SK-N-SH treated with all-trans-retinoic acid at 6 μM for 48 hours (cell line): ENCODE data around the gene RBBP4.

ENCODE experiments used
- ATAC-seq: fragments of 200-7000 bp; cut with Tn5 transposase; 3 replicates; pipeline ENCODE4 v1.9.1; 2020; ENCODE audit warnings: mild to moderate bottlenecking, moderate library complexity
- ARNTL ChIP-seq: fragments of 450-650 bp; formaldehyde crosslinking; IDR thresholded peaks from 2 replicates; pipeline ENCODE4 v1.5.0; 2020; ENCODE audit warnings: low read depth, mild to moderate bottlenecking, moderate library complexity, borderline replicate concordance
- BACH2 ChIP-seq: fragments of 250-450 bp; sonication (Bioruptor Pico); IDR thresholded peaks from 2 replicates; pipeline ENCODE4 v1.9.0; 2021; ENCODE audit warnings: mild to moderate bottlenecking, borderline replicate concordance
- CSDC2 ChIP-seq: fragments of 250-450 bp; sonication (Bioruptor Pico); IDR thresholded peaks from 2 replicates; pipeline ENCODE4 v1.5.0; 2020; ENCODE audit warnings: mild to moderate bottlenecking, moderate library complexity
- ESRRG ChIP-seq: fragments of 250-450 bp; sonication (Bioruptor Pico); IDR thresholded peaks from 2 replicates; pipeline ENCODE4 v1.6.1; 2021; ENCODE audit warnings: mild to moderate bottlenecking
- GLIS3 ChIP-seq: fragments of 250-450 bp; sonication (Bioruptor Pico); IDR thresholded peaks from 2 replicates; pipeline ENCODE4 v1.5.0; 2020; ENCODE audit warnings: mild to moderate bottlenecking, moderate library complexity
- ISL1 ChIP-seq: fragments of 250-450 bp; sonication (Bioruptor Pico); IDR thresholded peaks from 2 replicates; pipeline ENCODE4 v2.1.2; 2022; ENCODE audit warnings: mild to moderate bottlenecking, moderate library complexity
- OSR1 ChIP-seq: fragments of 250-450 bp; sonication (Bioruptor Pico); IDR thresholded peaks from 2 replicates; pipeline ENCODE4 v1.8.0; 2022; ENCODE audit warnings: moderate library complexity, mild to moderate bottlenecking, inconsistent platforms
- PPARA ChIP-seq: fragments of 250-450 bp; sonication (Bioruptor Pico); IDR thresholded peaks from 2 replicates; pipeline ENCODE4 v1.5.0; 2020; ENCODE audit warnings: mild to moderate bottlenecking, borderline replicate concordance
- RARB ChIP-seq: fragments of 250-450 bp; sonication (Bioruptor Pico); IDR thresholded peaks from 2 replicates; pipeline ENCODE4 v1.8.0; 2021; ENCODE audit warnings: mild to moderate bottlenecking, moderate library complexity
- SNAI2 ChIP-seq: fragments of 250-450 bp; sonication (Bioruptor Pico); IDR thresholded peaks from 2 replicates; pipeline ENCODE4 v1.5.0; 2020; ENCODE audit warnings: mild to moderate bottlenecking, moderate library complexity
- TOX ChIP-seq: fragments of 250-450 bp; sonication (Bioruptor Pico); IDR thresholded peaks from 2 replicates; pipeline ENCODE4 v1.8.0; 2021; ENCODE audit warnings: mild to moderate bottlenecking, moderate library complexity, borderline replicate concordance
- ZC3H10 ChIP-seq: fragments of 250-450 bp; sonication (Bioruptor Pico); IDR thresholded peaks from 2 replicates; pipeline ENCODE4 v1.5.1; 2021; ENCODE audit warnings: mild to moderate bottlenecking, moderate library complexity
- ZFP3 ChIP-seq: fragments of 250-450 bp; sonication (Bioruptor Pico); IDR thresholded peaks from 2 replicates; pipeline ENCODE4 v1.5.0; 2020; ENCODE audit warnings: mild to moderate bottlenecking, moderate library complexity
- ZFP30 ChIP-seq: fragments of 450-650 bp; formaldehyde crosslinking; IDR thresholded peaks from 2 replicates; pipeline ENCODE4 v1.5.0; 2022; ENCODE audit warnings: mild to moderate bottlenecking, moderate library complexity
- ZNF70 ChIP-seq: fragments of 450-650 bp; formaldehyde crosslinking; IDR thresholded peaks from 2 replicates; pipeline ENCODE4 v1.5.0; 2020; ENCODE audit warnings: mild to moderate bottlenecking, moderate library complexity
- ZNF8 ChIP-seq: fragments of 450-650 bp; formaldehyde crosslinking; IDR thresholded peaks from 2 replicates; pipeline ENCODE4 v1.5.0; 2020; ENCODE audit warnings: mild to moderate bottlenecking, moderate library complexity
- TF ChIP-seq, protein P1 (sequence below): fragments of 250-450 bp; sonication (Bioruptor Pico); IDR thresholded peaks from 2 replicates; pipeline ENCODE4 v1.5.1; 2020; ENCODE audit warnings: low read depth, mild to moderate bottlenecking, moderate library complexity
- TF ChIP-seq, protein P2 (sequence below): fragments of 250-450 bp; sonication (Bioruptor Pico); IDR thresholded peaks from 2 replicates; pipeline ENCODE4 v1.8.0; 2020; ENCODE audit warnings: mild to moderate bottlenecking, moderate library complexity, borderline replicate concordance
- TF ChIP-seq, protein P3 (sequence below): fragments of 250-450 bp; sonication (Bioruptor Pico); IDR thresholded peaks from 2 replicates; pipeline ENCODE4 v1.5.1; 2021; ENCODE audit warnings: mild to moderate bottlenecking, moderate library complexity
- TF ChIP-seq, protein P4 (sequence below): fragments of 250-450 bp; sonication (Bioruptor Pico); IDR thresholded peaks from 2 replicates; pipeline ENCODE4 v1.5.0; 2020; ENCODE audit warnings: mild to moderate bottlenecking, moderate library complexity
- TF ChIP-seq, protein P5 (sequence below): fragments of 250-450 bp; sonication (Bioruptor Pico); IDR thresholded peaks from 2 replicates; pipeline ENCODE4 v1.8.0; 2021; ENCODE audit warnings: low read depth, mild to moderate bottlenecking, moderate library complexity, borderline replicate concordance

RBBP4 gene

DNA sequence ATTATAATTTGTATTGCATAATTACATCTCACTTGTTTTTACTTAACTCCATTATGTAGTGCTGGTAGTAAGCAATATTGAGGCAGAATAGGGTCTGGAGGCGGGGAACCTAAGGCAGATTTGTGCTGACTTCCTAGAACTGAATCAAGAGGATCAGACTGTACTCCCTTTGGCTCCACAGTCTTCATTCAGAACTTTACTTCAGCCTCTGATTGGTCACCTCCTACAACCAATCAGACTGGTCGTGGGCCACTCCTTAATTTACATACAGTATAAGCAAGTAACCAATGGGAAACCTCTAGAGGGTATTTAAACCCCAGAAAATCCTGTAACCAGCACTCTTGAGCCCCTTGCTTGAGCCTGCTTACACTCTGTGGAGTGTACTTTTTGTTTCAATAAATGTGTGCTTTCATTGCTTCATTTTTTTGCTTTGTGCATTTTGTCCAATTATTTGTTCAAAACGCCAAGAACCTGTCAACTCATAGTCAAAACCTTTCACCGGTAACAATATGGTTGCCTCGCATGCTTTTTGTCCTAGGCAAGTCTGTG, 32.3 kb upstream of the RBBP4 start:
- TF ChIP-seq, protein P1, sequence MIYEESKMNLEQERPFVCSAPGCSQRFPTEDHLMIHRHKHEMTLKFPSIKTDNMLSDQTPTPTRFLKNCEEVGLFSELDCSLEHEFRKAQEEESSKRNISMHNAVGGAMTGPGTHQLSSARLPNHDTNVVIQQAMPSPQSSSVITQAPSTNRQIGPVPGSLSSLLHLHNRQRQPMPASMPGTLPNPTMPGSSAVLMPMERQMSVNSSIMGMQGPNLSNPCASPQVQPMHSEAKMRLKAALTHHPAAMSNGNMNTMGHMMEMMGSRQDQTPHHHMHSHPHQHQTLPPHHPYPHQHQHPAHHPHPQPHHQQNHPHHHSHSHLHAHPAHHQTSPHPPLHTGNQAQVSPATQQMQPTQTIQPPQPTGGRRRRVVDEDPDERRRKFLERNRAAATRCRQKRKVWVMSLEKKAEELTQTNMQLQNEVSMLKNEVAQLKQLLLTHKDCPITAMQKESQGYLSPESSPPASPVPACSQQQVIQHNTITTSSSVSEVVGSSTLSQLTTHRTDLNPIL (CRISPR knock-in tag) = no peak
- TF ChIP-seq ZNF8 (CRISPR knock-in tag) (no peak), RARB (no peak), ZFP30 (CRISPR knock-in tag) (no peak), BACH2 (CRISPR knock-in tag) (no peak), PPARA (no peak), CSDC2 (CRISPR knock-in tag) (no peak), ARNTL (CRISPR knock-in tag) (no peak), ZNF70 (no peak), GLIS3 (no peak), ZC3H10 (CRISPR knock-in tag) (no peak), ISL1 (CRISPR knock-in tag) (no peak), ESRRG (CRISPR knock-in tag) (no peak), OSR1 (CRISPR knock-in tag) (no peak), ZFP3 (no peak), SNAI2 (CRISPR knock-in tag) (no peak)
- TF ChIP-seq, protein P2, sequence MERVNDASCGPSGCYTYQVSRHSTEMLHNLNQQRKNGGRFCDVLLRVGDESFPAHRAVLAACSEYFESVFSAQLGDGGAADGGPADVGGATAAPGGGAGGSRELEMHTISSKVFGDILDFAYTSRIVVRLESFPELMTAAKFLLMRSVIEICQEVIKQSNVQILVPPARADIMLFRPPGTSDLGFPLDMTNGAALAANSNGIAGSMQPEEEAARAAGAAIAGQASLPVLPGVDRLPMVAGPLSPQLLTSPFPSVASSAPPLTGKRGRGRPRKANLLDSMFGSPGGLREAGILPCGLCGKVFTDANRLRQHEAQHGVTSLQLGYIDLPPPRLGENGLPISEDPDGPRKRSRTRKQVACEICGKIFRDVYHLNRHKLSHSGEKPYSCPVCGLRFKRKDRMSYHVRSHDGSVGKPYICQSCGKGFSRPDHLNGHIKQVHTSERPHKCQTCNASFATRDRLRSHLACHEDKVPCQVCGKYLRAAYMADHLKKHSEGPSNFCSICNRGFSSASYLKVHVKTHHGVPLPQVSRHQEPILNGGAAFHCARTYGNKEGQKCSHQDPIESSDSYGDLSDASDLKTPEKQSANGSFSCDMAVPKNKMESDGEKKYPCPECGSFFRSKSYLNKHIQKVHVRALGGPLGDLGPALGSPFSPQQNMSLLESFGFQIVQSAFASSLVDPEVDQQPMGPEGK = no peak
- TF ChIP-seq, protein P3, sequence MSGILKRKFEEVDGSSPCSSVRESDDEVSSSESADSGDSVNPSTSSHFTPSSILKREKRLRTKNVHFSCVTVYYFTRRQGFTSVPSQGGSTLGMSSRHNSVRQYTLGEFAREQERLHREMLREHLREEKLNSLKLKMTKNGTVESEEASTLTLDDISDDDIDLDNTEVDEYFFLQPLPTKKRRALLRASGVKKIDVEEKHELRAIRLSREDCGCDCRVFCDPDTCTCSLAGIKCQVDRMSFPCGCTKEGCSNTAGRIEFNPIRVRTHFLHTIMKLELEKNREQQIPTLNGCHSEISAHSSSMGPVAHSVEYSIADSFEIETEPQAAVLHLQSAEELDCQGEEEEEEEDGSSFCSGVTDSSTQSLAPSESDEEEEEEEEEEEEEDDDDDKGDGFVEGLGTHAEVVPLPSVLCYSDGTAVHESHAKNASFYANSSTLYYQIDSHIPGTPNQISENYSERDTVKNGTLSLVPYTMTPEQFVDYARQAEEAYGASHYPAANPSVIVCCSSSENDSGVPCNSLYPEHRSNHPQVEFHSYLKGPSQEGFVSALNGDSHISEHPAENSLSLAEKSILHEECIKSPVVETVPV (CRISPR knock-in tag) = no peak
- TF ChIP-seq, protein P4, sequence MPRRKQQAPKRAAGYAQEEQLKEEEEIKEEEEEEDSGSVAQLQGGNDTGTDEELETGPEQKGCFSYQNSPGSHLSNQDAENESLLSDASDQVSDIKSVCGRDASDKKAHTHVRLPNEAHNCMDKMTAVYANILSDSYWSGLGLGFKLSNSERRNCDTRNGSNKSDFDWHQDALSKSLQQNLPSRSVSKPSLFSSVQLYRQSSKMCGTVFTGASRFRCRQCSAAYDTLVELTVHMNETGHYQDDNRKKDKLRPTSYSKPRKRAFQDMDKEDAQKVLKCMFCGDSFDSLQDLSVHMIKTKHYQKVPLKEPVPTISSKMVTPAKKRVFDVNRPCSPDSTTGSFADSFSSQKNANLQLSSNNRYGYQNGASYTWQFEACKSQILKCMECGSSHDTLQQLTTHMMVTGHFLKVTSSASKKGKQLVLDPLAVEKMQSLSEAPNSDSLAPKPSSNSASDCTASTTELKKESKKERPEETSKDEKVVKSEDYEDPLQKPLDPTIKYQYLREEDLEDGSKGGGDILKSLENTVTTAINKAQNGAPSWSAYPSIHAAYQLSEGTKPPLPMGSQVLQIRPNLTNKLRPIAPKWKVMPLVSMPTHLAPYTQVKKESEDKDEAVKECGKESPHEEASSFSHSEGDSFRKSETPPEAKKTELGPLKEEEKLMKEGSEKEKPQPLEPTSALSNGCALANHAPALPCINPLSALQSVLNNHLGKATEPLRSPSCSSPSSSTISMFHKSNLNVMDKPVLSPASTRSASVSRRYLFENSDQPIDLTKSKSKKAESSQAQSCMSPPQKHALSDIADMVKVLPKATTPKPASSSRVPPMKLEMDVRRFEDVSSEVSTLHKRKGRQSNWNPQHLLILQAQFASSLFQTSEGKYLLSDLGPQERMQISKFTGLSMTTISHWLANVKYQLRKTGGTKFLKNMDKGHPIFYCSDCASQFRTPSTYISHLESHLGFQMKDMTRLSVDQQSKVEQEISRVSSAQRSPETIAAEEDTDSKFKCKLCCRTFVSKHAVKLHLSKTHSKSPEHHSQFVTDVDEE (CRISPR knock-in tag) = no peak
- ATAC-seq = 0 out of 3 replicates have a peak, but pooled peaks have one; percentile 32

DNA sequence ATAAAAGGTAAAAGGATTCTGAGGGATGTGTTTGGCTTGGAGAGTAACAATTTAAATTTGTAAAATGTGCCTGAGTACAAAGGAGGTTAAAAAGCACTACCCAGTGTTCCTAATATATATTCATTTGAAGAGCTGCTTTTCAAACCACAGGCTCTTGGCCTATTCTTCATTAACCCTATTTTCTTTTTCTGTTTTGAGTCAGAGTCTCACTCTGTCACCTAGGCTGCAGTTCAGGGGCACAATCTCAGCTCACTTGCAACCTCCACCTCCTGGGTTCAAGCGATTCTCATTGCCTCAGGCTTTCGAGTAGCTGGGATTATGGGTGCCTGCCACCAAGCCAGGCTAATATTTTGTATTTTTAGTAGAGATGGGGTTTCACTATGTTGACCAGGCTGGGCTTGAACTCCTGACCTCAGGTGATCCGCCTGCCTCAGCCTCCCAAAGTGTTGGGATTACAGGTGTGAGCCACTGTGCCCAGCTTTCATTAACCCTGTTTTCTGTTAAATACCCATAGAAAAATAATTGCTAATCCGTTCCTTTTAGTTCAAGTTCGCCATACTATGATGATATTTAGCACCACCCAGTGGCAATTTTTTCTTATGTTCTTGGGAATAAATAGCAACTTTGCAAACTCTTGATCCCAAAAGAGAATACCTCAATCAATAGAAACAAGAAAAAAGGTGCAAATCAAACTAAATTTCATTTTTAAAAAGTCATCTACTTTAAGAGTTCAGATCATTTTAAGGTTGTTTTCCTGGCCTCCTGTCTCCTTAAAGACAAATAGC, 31.1 kb upstream of the RBBP4 start:
- TF ChIP-seq PPARA = no peak
- TF ChIP-seq ZNF8 (CRISPR knock-in tag) = no peak
- TF ChIP-seq ZC3H10 (CRISPR knock-in tag) = no peak
- TF ChIP-seq OSR1 (CRISPR knock-in tag) = no peak
- TF ChIP-seq SNAI2 (CRISPR knock-in tag) = no peak
- TF ChIP-seq TOX (CRISPR knock-in tag) = no peak
- TF ChIP-seq, protein P5, sequence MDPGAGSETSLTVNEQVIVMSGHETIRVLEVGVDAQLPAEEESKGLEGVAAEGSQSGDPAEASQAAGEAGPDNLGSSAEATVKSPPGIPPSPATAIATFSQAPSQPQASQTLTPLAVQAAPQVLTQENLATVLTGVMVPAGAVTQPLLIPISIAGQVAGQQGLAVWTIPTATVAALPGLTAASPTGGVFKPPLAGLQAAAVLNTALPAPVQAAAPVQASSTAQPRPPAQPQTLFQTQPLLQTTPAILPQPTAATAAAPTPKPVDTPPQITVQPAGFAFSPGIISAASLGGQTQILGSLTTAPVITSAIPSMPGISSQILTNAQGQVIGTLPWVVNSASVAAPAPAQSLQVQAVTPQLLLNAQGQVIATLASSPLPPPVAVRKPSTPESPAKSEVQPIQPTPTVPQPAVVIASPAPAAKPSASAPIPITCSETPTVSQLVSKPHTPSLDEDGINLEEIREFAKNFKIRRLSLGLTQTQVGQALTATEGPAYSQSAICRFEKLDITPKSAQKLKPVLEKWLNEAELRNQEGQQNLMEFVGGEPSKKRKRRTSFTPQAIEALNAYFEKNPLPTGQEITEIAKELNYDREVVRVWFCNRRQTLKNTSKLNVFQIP (CRISPR knock-in tag) = no peak
- TF ChIP-seq, protein P2 = no peak
- TF ChIP-seq ZNF70 = no peak
- TF ChIP-seq, protein P4 (CRISPR knock-in tag) = no peak
- no peak for ATAC-seq
